Body of pancreas (tissue), 4 donors: ENCODE results near the gene SPG21.

Experiments
- CTCF ChIP-seq, 7 experiments: fragments of 450-650 bp in 4 of 7; fragments of 200-600 bp in 3 of 7; sonication (generic) in 3 of 7; IDR thresholded peaks; one replicate each; pipeline ENCODE4 v1.5.1; 2016 to 2019; ENCODE audit warnings: antibody characterized with exemption in 7 of 7
- POLR2A ChIP-seq, 3 donors: fragments of 450-650 bp; IDR thresholded peaks; one replicate each; pipeline ENCODE4 v1.6.1; 2016; ENCODE audit warnings: antibody characterized with exemption in 3 of 3, mild to moderate bottlenecking in 2 of 3

- TF ChIP-seq CTCF (IDR thresholded peaks at IDR 0.05) = no peak
- no peak for TF ChIP-seq POLR2A (IDR thresholded peaks at IDR 0.05)
These were observed 7.4 kb upstream of the SPG21 start for GRCh38 chr15:64997066-64997465.
